Neural cell (in vitro differentiated cells): ENCODE data around the gene PHLPP1. TPM values are rescaled to one million over a fixed set of nuclear protein-coding genes. Genes with fewer than 3 reads are reported as not detected.
A peak's percentile ranks its signal among the peaks of the same experiment; 100 is the strongest.

Experiments used
- H2AFZ ChIP-seq: fragments of 200-600, 300-800 bp; sonication (generic), shearing (Covaris generic); 2 replicates; pipeline ENCODE4 v1.6.0; 2014; ENCODE audit warnings: low read depth, mild to moderate bottlenecking, antibody characterized with exemption, low read length, moderate library complexity
- H3F3A ChIP-seq: fragments of 200-600 bp; shearing (Covaris generic); 2 replicates; pipeline ENCODE4 v1.6.1; 2016; ENCODE audit warnings: mild to moderate bottlenecking, moderate library complexity, mixed read lengths, antibody characterized with exemption, low read length; ENCODE audit not compliant: insufficient read depth, poor library complexity, severe bottlenecking
- H3K27ac ChIP-seq: fragments of 200-600, 300-800 bp; sonication (generic), shearing (Covaris generic); 2 replicates; pipeline ENCODE4 v1.5.1; 2014; ENCODE audit warnings: mild to moderate bottlenecking, low read length, moderate library complexity
- H3K27me3 ChIP-seq: fragments of 300-800, 200-600 bp; sonication (generic), shearing (Covaris generic); 2 replicates; pipeline ENCODE4 v1.6.0; 2014; ENCODE audit warnings: mild to moderate bottlenecking, low read depth, low read length, moderate library complexity; ENCODE audit not compliant: insufficient read depth
- H3K36me3 ChIP-seq: fragments of 300-800, 200-600 bp; sonication (generic), shearing (Covaris generic); 2 replicates; pipeline ENCODE4 v1.5.1; 2014; ENCODE audit warnings: mild to moderate bottlenecking, antibody characterized with exemption, low read length, moderate library complexity; ENCODE audit not compliant: insufficient read depth
- H3K4me2 ChIP-seq: fragments of 300-800, 200-600 bp; sonication (generic), shearing (Covaris generic); 2 replicates; pipeline ENCODE4 v1.6.0; 2014; ENCODE audit warnings: mild to moderate bottlenecking, low read length
- H3K4me3 ChIP-seq: fragments of 300-800, 200-600 bp; sonication (generic), shearing (Covaris generic); 2 replicates; pipeline ENCODE4 v1.5.1; 2014; ENCODE audit warnings: mild to moderate bottlenecking, low read length, moderate library complexity
- H3K79me2 ChIP-seq: fragments of 200-600 bp; shearing (Covaris generic); replicated peaks from 2 replicates; pipeline ENCODE4 v1.6.0; 2014; ENCODE audit warnings: mild to moderate bottlenecking, low read length, moderate library complexity; ENCODE audit not compliant: insufficient read depth
- H3K9ac ChIP-seq: fragments of 300-800, 200-600 bp; sonication (generic), shearing (Covaris generic); 2 replicates; pipeline ENCODE4 v1.6.1; 2016; ENCODE audit warnings: mild to moderate bottlenecking, low read length, mixed read lengths
- H3K9me2 ChIP-seq: fragments of 200-600 bp; shearing (Covaris generic); 2 replicates; pipeline ENCODE4 v1.6.1; 2016; ENCODE audit warnings: mild to moderate bottlenecking, low read length, mixed read lengths; ENCODE audit not compliant: insufficient read depth
- H3K9me3 ChIP-seq: fragments of 200-600, 300-800 bp; sonication (generic), shearing (Covaris generic); 2 replicates; pipeline ENCODE4 v1.6.1; 2016; ENCODE audit warnings: mild to moderate bottlenecking, mixed run types, low read length, moderate library complexity, mixed read lengths
- H4K20me1 ChIP-seq: fragments of 200-600 bp; shearing (Covaris generic); 2 replicates; pipeline ENCODE4 v1.6.1; 2016; ENCODE audit warnings: mild to moderate bottlenecking, mixed run types; ENCODE audit not compliant: insufficient read depth
- EP300 ChIP-seq: fragments of 450-650 bp; conservative IDR thresholded peaks from 2 replicates; pipeline ENCODE4 v1.6.1; 2014; ENCODE audit warnings: antibody characterized with exemption, mild to moderate bottlenecking, moderate library complexity; ENCODE audit not compliant: poor library complexity, severe bottlenecking
- EZH2 ChIP-seq: fragments of 200-600, 300-800 bp; shearing (Covaris generic), sonication (generic); IDR thresholded peaks from 2 replicates; pipeline ENCODE4 v1.6.1; 2014; ENCODE audit warnings: antibody characterized with exemption, low read length, borderline replicate concordance, mild to moderate bottlenecking; ENCODE audit not compliant: insufficient read depth, poor library complexity, severe bottlenecking
- MXI1 ChIP-seq: fragments of 450-650 bp; conservative IDR thresholded peaks from 2 replicates; pipeline ENCODE4 v1.6.1; 2014; ENCODE audit warnings: antibody characterized with exemption, mild to moderate bottlenecking; ENCODE audit not compliant: poor library complexity, severe bottlenecking
- POLR2AphosphoS5 ChIP-seq: IDR thresholded peaks from 2 replicates; pipeline ENCODE4 v1.6.1; 2012
- RAD21 ChIP-seq: fragments of 450-650 bp; conservative IDR thresholded peaks from 2 replicates; pipeline ENCODE4 v1.6.1; 2014; ENCODE audit warnings: antibody characterized with exemption, mild to moderate bottlenecking, moderate library complexity
- SMC3 ChIP-seq: fragments of 450-650 bp; conservative IDR thresholded peaks from 2 replicates; pipeline ENCODE4 v1.6.1; 2014; ENCODE audit warnings: antibody characterized with exemption, mild to moderate bottlenecking, moderate library complexity; ENCODE audit not compliant: poor library complexity
- TAF1 ChIP-seq: IDR thresholded peaks from 2 replicates; pipeline ENCODE4 v1.6.1; 2012; ENCODE audit warnings: low read depth
- polyA minus RNA-seq: library from RNA; depleted of rRNA, polyadenylated mRNA; stranded (reverse); fragments of >200 nt; gene quantifications from 2 replicates; pipeline ENCODE4 v1.2.3, GENCODE V29; 2014
- polyA plus RNA-seq: library from polyadenylated mRNA; depleted of rRNA; stranded (reverse); fragments of >200 nt; gene quantifications from 2 replicates; pipeline ENCODE4 v1.2.3, GENCODE V29; 2014
- TF ChIP-seq, protein P1 (sequence below): IDR thresholded peaks from 2 replicates; pipeline ENCODE4 v1.6.1; 2012; ENCODE audit warnings: borderline replicate concordance
- TF ChIP-seq, protein P2 (sequence below): fragments of 450-650 bp; IDR thresholded peaks from 2 replicates; pipeline ENCODE4 v1.5.1; 2014; ENCODE audit warnings: antibody characterized with exemption, mild to moderate bottlenecking, moderate library complexity; ENCODE audit not compliant: poor library complexity, severe bottlenecking

The PHLPP1 gene
- 4.5 and 5.1 TPM in 2 replicates for polyA plus RNA-seq
- polyA minus RNA-seq = 17.1 and 17.8 TPM in 2 replicates

GRCh38 chr18:62715436-62715758 lies at the start of gene PHLPP1:
Gene PHLPP1 (plus strand): TSS chr18:62715541. CDS start chr18:62715684, 143 bp downstream.
- Histone ChIP-seq H3K4me2 (peak within 1 kb of the TSS; percentile 76), H2AFZ (peak within 1 kb of the TSS; percentile 22), H3K9ac (peak within 1 kb of the TSS; percentile 87), H3K4me3 (peak within 1 kb of the TSS; percentile 91), H3K36me3 (no peaks in the 10 kb centered on the region), H4K20me1 (no peaks in the 10 kb centered on the region), H3K79me2 (peaks cover 34% of the 10 kb centered on the region), H3K9me3 (no peaks in the 10 kb centered on the region), H3K27me3 (no peaks in the 10 kb centered on the region), H3F3A (no peaks in the 10 kb centered on the region), H3K27ac (peak within 1 kb of the TSS; percentile 85), H3K9me2 (no peaks in the 10 kb centered on the region)
- TF ChIP-seq, protein P1, sequence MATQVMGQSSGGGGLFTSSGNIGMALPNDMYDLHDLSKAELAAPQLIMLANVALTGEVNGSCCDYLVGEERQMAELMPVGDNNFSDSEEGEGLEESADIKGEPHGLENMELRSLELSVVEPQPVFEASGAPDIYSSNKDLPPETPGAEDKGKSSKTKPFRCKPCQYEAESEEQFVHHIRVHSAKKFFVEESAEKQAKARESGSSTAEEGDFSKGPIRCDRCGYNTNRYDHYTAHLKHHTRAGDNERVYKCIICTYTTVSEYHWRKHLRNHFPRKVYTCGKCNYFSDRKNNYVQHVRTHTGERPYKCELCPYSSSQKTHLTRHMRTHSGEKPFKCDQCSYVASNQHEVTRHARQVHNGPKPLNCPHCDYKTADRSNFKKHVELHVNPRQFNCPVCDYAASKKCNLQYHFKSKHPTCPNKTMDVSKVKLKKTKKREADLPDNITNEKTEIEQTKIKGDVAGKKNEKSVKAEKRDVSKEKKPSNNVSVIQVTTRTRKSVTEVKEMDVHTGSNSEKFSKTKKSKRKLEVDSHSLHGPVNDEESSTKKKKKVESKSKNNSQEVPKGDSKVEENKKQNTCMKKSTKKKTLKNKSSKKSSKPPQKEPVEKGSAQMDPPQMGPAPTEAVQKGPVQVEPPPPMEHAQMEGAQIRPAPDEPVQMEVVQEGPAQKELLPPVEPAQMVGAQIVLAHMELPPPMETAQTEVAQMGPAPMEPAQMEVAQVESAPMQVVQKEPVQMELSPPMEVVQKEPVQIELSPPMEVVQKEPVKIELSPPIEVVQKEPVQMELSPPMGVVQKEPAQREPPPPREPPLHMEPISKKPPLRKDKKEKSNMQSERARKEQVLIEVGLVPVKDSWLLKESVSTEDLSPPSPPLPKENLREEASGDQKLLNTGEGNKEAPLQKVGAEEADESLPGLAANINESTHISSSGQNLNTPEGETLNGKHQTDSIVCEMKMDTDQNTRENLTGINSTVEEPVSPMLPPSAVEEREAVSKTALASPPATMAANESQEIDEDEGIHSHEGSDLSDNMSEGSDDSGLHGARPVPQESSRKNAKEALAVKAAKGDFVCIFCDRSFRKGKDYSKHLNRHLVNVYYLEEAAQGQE = peak; percentile 55
- TF ChIP-seq, protein P2, sequence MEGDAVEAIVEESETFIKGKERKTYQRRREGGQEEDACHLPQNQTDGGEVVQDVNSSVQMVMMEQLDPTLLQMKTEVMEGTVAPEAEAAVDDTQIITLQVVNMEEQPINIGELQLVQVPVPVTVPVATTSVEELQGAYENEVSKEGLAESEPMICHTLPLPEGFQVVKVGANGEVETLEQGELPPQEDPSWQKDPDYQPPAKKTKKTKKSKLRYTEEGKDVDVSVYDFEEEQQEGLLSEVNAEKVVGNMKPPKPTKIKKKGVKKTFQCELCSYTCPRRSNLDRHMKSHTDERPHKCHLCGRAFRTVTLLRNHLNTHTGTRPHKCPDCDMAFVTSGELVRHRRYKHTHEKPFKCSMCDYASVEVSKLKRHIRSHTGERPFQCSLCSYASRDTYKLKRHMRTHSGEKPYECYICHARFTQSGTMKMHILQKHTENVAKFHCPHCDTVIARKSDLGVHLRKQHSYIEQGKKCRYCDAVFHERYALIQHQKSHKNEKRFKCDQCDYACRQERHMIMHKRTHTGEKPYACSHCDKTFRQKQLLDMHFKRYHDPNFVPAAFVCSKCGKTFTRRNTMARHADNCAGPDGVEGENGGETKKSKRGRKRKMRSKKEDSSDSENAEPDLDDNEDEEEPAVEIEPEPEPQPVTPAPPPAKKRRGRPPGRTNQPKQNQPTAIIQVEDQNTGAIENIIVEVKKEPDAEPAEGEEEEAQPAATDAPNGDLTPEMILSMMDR = no peak
- no peak for TF ChIP-seq RAD21
- TF ChIP-seq TAF1 = peak; percentile 58
- peak; percentile 85 for TF ChIP-seq POLR2AphosphoS5

- H3K4me2 ChIP-seq = no peak overlapping the region
- no peak overlapping the region for H3K27ac ChIP-seq
- H3K4me3 ChIP-seq = no peak overlapping the region
- H2AFZ ChIP-seq = no peak overlapping the region
- H3F3A ChIP-seq = no peaks in the 10 kb centered on the region
- no peaks in the 10 kb centered on the region for H4K20me1 ChIP-seq
- no peaks in the 10 kb centered on the region for H3K79me2 ChIP-seq
- H3K36me3 ChIP-seq = no peaks in the 10 kb centered on the region
- TF ChIP-seq RAD21 (no peak), EP300 (no peak), EZH2 (no peak), MXI1 (no peak), SMC3 (no peak), TAF1 (no peak), POLR2AphosphoS5 (no peak)
- TF ChIP-seq, protein P2 = no peak
- TF ChIP-seq, protein P1 = no peak
- H3K27me3 ChIP-seq = no peaks in the 10 kb centered on the region
- no peaks in the 10 kb centered on the region for H3K9me2 ChIP-seq
- no peaks in the 10 kb centered on the region for H3K9me3 ChIP-seq
- no peak overlapping the region for H3K9ac ChIP-seq
Observed at GRCh38 chr18:62669225-62669624, 46.1 kb upstream of the PHLPP1 start.
